Brain microvascular endothelial cell (primary cell): ENCODE data around the gene ANKDD1B.
A peak's percentile ranks its signal among the peaks of the same experiment; 100 is the strongest.
"Not testable (repeated sequence)": the region's sequence is repeated elsewhere in the genome, so short reads cannot be mapped to it uniquely, and the experiment has no call there.

ENCODE experiments used
- DNase-seq: peaks from one replicate; pipeline ENCODE4 v3.0.0-alpha.2; 2020
- H3K27ac ChIP-seq: fragments of 250-450 bp; sonication (Bioruptor Pico); 2 replicates; pipeline ENCODE4 v1.5.1; 2020; ENCODE audit warnings: mild to moderate bottlenecking, moderate library complexity
- H3K27me3 ChIP-seq: fragments of 250-450 bp; sonication (Bioruptor Pico); replicated peaks from 2 replicates; pipeline ENCODE4 v1.5.1; 2020; ENCODE audit warnings: mild to moderate bottlenecking
- H3K36me3 ChIP-seq: fragments of 250-450 bp; sonication (Bioruptor Pico); replicated peaks from 2 replicates; pipeline ENCODE4 v1.5.1; 2020; ENCODE audit warnings: mild to moderate bottlenecking
- H3K4me3 ChIP-seq: 2 replicates; pipeline ENCODE4 v1.5.1; 2011; ENCODE audit warnings: low read depth, mild to moderate bottlenecking, control low read depth, low read length, moderate library complexity
- in situ Hi-C: cut with HindIII; loops from 2 replicates; pipeline ENCODE4 v1.10.0; 2017; ENCODE audit warnings: low sequenced_read_pairs, low pct_ligation_motif_present
- TF ChIP-seq, protein P1 (sequence below): IDR thresholded peaks from 2 replicates; pipeline ENCODE4 v1.5.1; 2011; ENCODE audit warnings: low read depth, mild to moderate bottlenecking, moderate library complexity, low read length, control low read depth, inconsistent platforms; ENCODE audit errors: missing control alignments

ANKDD1B gene

DNA sequence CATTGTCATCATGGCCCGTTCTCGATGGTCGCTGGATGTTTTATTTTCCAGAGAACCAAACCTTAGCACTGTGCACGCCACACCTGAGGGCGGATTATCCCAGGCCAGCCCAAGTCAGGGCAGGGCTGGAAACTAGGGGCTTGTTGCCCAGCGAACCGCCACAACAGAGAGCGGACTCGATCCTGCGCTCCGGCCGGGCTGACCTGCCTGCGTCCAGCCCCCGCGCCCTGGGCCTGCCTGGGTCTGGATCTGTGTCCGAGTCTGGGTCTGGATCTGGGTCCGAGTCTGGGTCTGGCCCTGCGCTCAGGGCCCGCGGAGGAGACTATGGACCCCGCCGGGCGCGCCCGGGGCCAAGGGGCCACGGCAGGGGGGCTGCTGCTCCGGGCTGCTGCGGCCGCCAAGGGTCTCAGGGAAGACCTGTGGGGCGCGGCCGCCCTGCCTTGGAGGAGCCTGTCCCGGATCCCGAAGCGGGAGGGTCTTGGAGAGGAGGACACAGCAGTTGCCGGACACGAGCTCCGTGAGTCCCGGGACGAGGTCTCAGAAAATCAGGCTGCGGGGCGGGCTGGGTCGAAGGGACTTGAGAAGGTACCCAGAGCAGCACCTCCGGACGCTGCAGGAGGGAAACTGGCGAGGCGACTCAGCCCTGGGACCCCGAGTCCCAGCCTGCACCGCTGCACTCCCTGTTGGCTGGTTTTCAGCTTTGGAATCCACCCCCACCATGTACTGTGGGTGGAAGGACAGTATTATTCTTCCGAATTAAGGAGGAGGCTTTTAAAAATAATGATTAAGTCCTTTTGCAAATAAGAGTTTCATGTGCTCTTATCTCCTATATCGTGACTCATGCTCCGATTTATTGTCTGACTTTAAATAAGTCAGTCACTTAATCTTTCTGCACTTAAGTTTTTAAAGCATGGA is at the start of gene ANKDD1B:
TSS of gene ANKDD1B (plus strand) at position 143 of the 915 bp plus-strand sequence. CDS start at position 325, 182 bp downstream.
- Histone ChIP-seq H3K4me3 (peak within 1 kb of the TSS; percentile 58), H3K27ac (peak within 1 kb of the TSS; percentile 46), H3K36me3 (no peaks in the 10 kb centered on the region), H3K27me3 (no peaks in the 10 kb centered on the region)
- DNase-seq, result peak; percentile 60
- TF ChIP-seq, protein P1, sequence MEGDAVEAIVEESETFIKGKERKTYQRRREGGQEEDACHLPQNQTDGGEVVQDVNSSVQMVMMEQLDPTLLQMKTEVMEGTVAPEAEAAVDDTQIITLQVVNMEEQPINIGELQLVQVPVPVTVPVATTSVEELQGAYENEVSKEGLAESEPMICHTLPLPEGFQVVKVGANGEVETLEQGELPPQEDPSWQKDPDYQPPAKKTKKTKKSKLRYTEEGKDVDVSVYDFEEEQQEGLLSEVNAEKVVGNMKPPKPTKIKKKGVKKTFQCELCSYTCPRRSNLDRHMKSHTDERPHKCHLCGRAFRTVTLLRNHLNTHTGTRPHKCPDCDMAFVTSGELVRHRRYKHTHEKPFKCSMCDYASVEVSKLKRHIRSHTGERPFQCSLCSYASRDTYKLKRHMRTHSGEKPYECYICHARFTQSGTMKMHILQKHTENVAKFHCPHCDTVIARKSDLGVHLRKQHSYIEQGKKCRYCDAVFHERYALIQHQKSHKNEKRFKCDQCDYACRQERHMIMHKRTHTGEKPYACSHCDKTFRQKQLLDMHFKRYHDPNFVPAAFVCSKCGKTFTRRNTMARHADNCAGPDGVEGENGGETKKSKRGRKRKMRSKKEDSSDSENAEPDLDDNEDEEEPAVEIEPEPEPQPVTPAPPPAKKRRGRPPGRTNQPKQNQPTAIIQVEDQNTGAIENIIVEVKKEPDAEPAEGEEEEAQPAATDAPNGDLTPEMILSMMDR, result no peak
- in situ Hi-C loops, result no loop called here

DNA sequence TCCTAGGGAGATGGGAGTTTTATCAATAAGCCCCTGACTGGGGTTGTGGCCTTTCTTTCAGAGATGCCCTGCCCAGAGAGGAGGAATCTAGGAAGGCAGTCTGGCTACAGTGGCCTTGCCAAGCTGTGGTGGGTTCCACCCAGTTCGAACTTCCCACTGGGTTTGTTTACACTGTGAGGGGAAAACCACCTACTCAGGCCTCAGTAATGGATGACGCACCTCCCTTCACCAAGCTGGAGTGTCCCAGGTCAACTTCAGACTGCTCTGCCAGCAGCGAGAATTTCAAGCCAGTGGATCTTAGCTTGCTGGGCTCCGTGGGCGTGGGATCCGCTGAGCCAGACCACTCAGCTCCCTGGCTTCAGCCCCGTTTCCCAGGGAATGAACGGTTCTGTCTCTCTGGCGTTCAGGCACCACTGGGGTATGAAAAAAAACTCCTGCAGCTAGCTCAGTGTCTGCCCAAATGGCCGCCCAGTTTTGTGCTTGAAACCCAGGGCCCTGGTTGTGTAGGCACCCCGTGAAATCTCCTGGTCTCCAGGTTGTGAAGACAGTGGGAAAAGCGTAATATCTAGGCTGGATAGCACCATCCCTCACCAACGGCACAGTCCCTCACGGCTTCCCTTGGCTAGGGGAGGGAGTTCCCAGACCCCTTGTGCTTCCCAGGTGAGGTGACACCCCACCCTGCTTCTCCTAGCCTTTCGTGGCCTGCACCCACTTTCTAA is 45.1 kb upstream of the ANKDD1B start:
- H3K27ac ChIP-seq, result peak overlapping the region; percentile 98
- DNase-seq, result peak; percentile 97
- H3K36me3 ChIP-seq, H3K27me3 ChIP-seq, in situ Hi-C loops: not testable (repeated sequence)
- H3K4me3 ChIP-seq, result peak overlapping the region; percentile 22

DNA sequence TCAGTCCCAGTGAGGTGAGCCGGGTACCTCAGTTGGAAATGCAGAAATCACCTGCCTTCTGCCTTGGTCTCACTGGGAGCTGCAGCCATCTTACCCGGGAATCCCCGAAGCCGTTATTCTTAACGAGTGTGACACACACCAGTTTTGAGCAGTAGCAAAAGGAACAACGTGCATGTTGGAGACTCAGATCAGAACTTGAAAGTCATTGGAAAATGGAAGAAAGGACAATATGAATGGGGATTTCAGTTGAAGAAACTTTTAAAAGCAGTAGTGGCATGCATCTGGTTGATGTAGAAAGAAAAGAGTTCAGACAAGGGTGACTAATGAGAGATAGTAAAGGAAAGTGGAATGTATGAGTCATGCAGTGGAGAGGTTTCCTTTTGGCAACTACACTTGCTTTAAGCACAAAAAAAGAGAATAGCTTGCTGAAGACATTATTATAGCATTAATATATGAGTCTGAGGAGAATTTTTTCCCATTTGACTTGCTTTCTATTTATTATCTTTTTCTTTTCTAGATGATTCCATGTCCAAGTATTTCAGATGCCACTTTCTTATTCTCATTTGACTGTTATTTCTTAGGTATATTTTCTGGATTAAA is 44.4 kb upstream of the ANKDD1B start:
- in situ Hi-C loops, result no loop called here
- Histone ChIP-seq H3K27ac (peak overlapping the region; percentile 98), H3K4me3 (peak overlapping the region; percentile 22), H3K36me3 (no peaks in the 10 kb centered on the region), H3K27me3 (no peaks in the 10 kb centered on the region)
- TF ChIP-seq, protein P1, result no peak
- peak; percentile 86 for DNase-seq

DNA sequence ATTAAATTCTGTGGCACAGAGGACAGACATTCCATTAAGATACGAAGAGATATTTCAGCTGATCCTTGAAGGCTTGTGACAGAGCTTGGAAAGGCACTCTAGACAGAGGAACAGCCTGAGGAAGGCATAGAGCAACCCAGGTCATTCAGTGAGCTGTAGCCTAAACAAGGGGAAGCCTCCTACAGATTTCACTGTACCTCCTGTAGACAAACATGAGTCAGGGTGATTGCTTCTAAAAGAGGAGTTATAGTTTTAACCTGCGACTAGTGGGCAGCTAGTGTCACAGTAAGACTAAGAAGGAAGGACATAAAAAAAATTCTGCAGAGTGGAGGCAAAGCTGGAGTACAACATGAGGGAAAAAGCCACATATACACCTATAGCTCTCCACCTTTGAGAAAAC is 43.5 kb upstream of the ANKDD1B start:
- TF ChIP-seq, protein P1, result no peak
- no peak overlapping the region for H3K4me3 ChIP-seq
- H3K27me3 ChIP-seq, result no peaks in the 10 kb centered on the region
- peak; percentile 70 for DNase-seq
- H3K27ac ChIP-seq, result peak overlapping the region; percentile 98
- no peaks in the 10 kb centered on the region for H3K36me3 ChIP-seq
- in situ Hi-C loops, result no loop called here

DNA sequence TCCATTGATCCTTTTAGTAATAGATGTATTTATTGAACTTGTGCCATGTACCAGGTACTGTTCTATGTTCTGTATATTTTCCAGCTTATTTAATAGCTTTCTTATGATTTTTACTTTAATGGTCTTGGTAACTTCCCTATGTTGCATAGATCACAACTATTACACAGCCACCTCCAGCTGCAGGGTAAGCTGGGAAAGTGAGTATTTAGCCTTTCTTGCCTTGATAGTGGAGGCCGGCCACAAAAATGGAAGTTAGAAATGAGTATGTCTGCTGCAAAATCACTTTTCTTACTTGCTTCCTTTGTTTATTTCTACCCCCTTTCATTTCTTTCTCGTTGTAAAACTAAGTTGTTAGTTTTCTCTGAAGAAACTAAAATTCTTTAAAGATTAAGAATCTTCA is 43.1 kb upstream of the ANKDD1B start:
- no peak overlapping the region for H3K4me3 ChIP-seq
- no peaks in the 10 kb centered on the region for H3K36me3 ChIP-seq
- in situ Hi-C loops, result no loop called here
- DNase-seq, result no peak
- H3K27ac ChIP-seq, result peak overlapping the region; percentile 98
- TF ChIP-seq, protein P1, result no peak
- no peaks in the 10 kb centered on the region for H3K27me3 ChIP-seq

DNA sequence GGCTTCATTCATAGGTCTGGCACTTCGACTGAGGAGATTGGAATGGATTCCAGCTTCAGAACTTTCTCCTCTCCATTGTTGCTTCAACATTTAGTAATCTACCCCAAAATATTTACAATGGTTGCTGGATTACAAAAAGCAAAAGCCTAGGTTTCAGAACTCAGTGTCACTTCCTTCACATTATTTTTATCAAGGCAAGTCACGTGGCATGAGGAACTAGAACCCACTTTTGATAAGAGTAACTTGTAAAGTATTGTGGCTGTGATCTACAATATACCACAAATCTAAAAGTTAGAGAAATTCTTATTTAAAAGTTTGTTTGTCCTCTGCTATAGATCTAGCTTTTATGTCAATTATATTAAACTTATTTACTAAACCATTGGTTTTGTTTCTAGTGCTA is 39.7 kb upstream of the ANKDD1B start:
- H3K27me3 ChIP-seq, result no peaks in the 10 kb centered on the region
- in situ Hi-C loops, result no loop called here
- DNase-seq, result no peak
- H3K27ac ChIP-seq, result no peak overlapping the region
- no peak overlapping the region for H3K4me3 ChIP-seq
- TF ChIP-seq, protein P1, result no peak
- H3K36me3 ChIP-seq, result no peaks in the 10 kb centered on the region
